Germinal center (tissue), 1 donor: ENCODE measurements around the gene NPAS3.
"Not testable (repeated sequence)": the region's sequence is repeated elsewhere in the genome, so short reads cannot be mapped to it uniquely, and the experiment has no call there.

ENCODE experiments used
- DNase-seq: peaks from one replicate; pipeline ENCODE4 v3.0.0; 2012; ENCODE audit warnings: mixed read lengths, low spot score

Gene NPAS3

GRCh38 chr14:33081259-33081658 lies 142.6 kb downstream of the NPAS3 start:
- no peak for DNase-seq

GRCh38 chr14:33085799-33086198 lies 147.1 kb downstream of the NPAS3 start:
- no peak for DNase-seq

- not testable (repeated sequence) for DNase-seq
Observed at GRCh38 chr14:33088274-33088673, 149.6 kb downstream of the NPAS3 start.

GRCh38 chr14:33098016-33098415 lies 159.3 kb downstream of the NPAS3 start:
- DNase-seq, result no peak

GRCh38 chr14:33103489-33103888 lies 164.8 kb downstream of the NPAS3 start:
- no peak for DNase-seq

GRCh38 chr14:33103966-33104365 lies 165.3 kb downstream of the NPAS3 start:
- no peak for DNase-seq

GRCh38 chr14:33110737-33111443 lies 172.2 kb downstream of the NPAS3 start:
- no peak for DNase-seq

GRCh38 chr14:33114331-33114730 lies 175.7 kb downstream of the NPAS3 start:
- no peak for DNase-seq

- DNase-seq, result no peak
Observed at GRCh38 chr14:33118668-33119067, 180.0 kb downstream of the NPAS3 start.

- no peak for DNase-seq
Observed at GRCh38 chr14:33120341-33120740, 181.7 kb downstream of the NPAS3 start.

GRCh38 chr14:33120966-33121365 lies 182.3 kb downstream of the NPAS3 start:
- DNase-seq, result no peak

GRCh38 chr14:33123281-33123680 lies 184.6 kb downstream of the NPAS3 start:
- DNase-seq, result no peak

- DNase-seq, result no peak
Observed at GRCh38 chr14:33126433-33126832, 187.8 kb downstream of the NPAS3 start.

GRCh38 chr14:33127531-33127930 lies 188.9 kb downstream of the NPAS3 start:
- no peak for DNase-seq

- DNase-seq, result no peak
Observed at GRCh38 chr14:33131801-33132200, 193.1 kb downstream of the NPAS3 start.

GRCh38 chr14:33134162-33134561 lies 195.5 kb downstream of the NPAS3 start:
- no peak for DNase-seq

- no peak for DNase-seq
Observed at GRCh38 chr14:33134975-33135374, 196.3 kb downstream of the NPAS3 start.

GRCh38 chr14:33150666-33151428 lies 212.2 kb downstream of the NPAS3 start:
- DNase-seq, result no peak

- no peak for DNase-seq
Observed at GRCh38 chr14:33163109-33163508, 224.4 kb downstream of the NPAS3 start.

GRCh38 chr14:33163600-33163999 lies 224.9 kb downstream of the NPAS3 start:
- DNase-seq, result no peak

- no peak for DNase-seq
Observed at GRCh38 chr14:33165144-33165925, 226.7 kb downstream of the NPAS3 start.

GRCh38 chr14:33165926-33166289 lies 227.2 kb downstream of the NPAS3 start:
- DNase-seq, result no peak

- no peak for DNase-seq
Observed at GRCh38 chr14:33175951-33176350, 237.3 kb downstream of the NPAS3 start.
